NCI-H187 treated with DMSO at 0.1 percent for 48 hours (cell line): ENCODE measurements around the gene DRG2.

ENCODE experiments used
- DNase-seq: peaks from one replicate; lab custom pipeline; 2025; lab: John Stamatoyannopoulos, UW

Gene DRG2

GRCh38 chr17:18143044-18143936, 55.5 kb downstream of the DRG2 start:
- no peak for DNase-seq

- no peak for DNase-seq
Observed at GRCh38 chr17:18144261-18144660, 56.5 kb downstream of the DRG2 start.

- no peak for DNase-seq
Observed at GRCh38 chr17:18144855-18145254, 57.1 kb downstream of the DRG2 start.

- no peak for DNase-seq
Observed at GRCh38 chr17:18145811-18146210, 58.1 kb downstream of the DRG2 start.

- DNase-seq: no peak
Observed at GRCh38 chr17:18146259-18146658, 58.5 kb downstream of the DRG2 start.

GRCh38 chr17:18146980-18147379, 59.2 kb downstream of the DRG2 start:
- no peak for DNase-seq

- no peak for DNase-seq
Observed at GRCh38 chr17:18148586-18148985, 60.8 kb downstream of the DRG2 start.

- DNase-seq: no peak
Observed at GRCh38 chr17:18151290-18151689, 63.5 kb downstream of the DRG2 start.

GRCh38 chr17:18155179-18155578, 67.4 kb downstream of the DRG2 start:
- no peak for DNase-seq

- DNase-seq: no peak
Observed at GRCh38 chr17:18156171-18156975, 68.6 kb downstream of the DRG2 start.

- DNase-seq: no peak
Observed at GRCh38 chr17:18156976-18157280, 69.2 kb downstream of the DRG2 start.
